ENCODE results near the gene CLIC4.
"Not testable (repeated sequence)": the region's sequence is repeated elsewhere in the genome, so short reads cannot be mapped to it uniquely, and the experiment has no call there.

Gene CLIC4

DNA sequence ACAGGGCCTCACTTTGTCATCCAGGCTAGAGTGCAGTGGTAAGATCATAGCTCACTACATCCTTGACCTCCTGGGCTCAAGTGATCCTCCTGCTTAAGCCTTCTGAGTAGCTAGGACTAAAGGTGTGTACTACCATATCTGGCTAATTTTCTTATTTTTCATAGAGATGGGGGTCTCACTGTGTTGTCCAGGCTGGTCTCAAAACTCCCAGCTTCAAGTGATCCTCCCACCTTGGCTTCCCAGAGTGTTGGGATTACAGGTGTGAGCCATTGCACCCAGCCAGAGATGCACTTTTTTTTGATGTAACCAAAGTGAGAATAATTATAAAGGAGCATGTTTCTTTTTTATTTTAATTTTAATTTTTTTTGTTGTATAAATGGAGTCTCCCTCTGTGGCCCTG lies 28.4 kb downstream of the CLIC4 start:
- no peak for DNase-seq (ENCODE audit: low spot score)

GRCh38 chr1:24775348-24775747 lies 30.1 kb downstream of the CLIC4 start:
- no peak for DNase-seq (ENCODE audit: low spot score)

DNA sequence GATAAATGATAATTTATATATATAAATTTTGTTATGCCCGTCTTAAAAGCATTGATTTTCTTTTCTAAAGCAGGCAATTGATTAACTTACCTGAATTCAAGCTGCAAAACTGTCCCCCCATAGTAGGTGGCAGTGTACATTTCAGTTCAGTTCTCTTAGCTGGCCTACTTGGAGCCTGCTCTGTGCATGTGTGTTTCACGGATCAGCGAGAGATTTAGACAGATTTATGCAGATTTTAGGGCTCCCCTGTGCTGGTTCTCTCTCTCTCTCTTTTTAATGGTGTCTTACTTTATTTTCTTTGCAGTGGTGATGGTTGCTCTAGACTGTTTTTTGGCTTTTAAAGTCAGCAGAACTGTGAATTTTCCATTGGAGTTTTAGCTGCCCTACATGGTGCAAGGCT lies 30.7 kb downstream of the CLIC4 start:
- no peak for DNase-seq (ENCODE audit: low spot score)

DNA sequence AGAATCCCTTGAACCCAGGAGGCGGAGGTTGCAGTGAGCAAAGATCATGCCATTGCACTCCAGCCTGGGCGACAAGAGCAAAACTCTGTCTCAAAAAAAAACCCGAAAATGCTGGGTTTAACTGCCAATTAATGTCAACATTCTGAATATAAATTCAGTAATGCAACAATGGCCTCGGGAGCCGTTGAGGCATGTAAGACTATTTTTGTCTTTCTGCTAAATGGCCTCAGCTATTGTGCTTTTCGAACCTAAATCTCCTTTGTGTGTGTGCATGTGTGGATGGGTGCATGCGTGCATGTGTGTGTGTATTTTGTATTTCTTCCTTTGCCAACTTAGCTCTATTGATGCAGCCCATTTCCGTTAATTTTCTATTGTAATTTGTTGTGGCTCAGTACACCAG lies 31.6 kb downstream of the CLIC4 start:
- no peak for DNase-seq (ENCODE audit: low spot score)

DNA sequence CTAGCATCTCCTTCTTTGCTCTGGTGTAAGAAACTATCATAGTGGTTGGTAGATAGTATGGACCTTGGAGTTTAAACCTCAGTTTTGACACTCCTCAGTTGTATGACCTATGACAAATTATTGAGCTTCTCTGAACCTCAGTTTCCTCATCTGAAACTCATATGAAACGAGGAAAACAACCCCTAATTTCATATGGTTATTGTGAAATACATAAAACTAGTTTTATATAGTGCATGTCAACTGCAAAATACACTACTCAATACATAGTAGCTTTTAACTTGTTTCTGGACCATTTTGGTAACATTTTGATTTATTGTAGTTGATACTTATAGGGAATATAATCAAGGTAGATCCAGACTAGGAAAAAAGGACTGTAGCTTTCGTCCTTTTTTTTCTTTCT lies 32.9 kb downstream of the CLIC4 start:
- no peak for DNase-seq (ENCODE audit: low spot score)

DNA sequence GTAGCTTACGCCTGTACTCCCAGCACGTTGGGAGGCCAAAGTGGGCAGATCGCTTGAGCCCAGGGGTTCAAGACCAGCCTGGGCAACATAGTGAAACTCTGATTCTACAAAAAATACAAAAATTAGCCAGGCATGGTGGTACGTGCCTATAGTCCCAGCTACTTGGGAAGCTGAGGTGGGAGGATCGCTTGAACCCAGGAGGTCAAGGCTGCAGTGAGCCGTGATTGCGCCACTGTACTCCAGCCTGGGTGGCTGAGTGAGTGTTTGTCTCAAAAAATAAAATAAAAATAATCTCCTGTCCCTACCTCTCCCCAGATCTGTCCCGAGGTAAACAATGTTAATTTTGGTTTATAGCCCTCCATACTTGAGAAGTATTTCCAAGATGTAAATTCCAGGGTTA lies 34.0 kb downstream of the CLIC4 start:
- DNase-seq (ENCODE audit: low spot score), result not testable (repeated sequence)

- DNase-seq (ENCODE audit: low spot score), result no peak
Measured at GRCh38 chr1:24779689-24780464, 34.6 kb downstream of the CLIC4 start.

GRCh38 chr1:24780626-24781025 lies 35.4 kb downstream of the CLIC4 start:
- not testable (repeated sequence) for DNase-seq (ENCODE audit: low spot score)

- DNase-seq (ENCODE audit: low spot score), result no peak
Measured at GRCh38 chr1:24782689-24783088, 37.4 kb downstream of the CLIC4 start.

- no peak for DNase-seq (ENCODE audit: low spot score)
Measured at GRCh38 chr1:24783713-24784112, 38.5 kb downstream of the CLIC4 start.

- peak; percentile 68 for DNase-seq (ENCODE audit: low spot score)
Measured at GRCh38 chr1:24786191-24786590, 40.9 kb downstream of the CLIC4 start.

GRCh38 chr1:24790490-24790889 lies 45.2 kb downstream of the CLIC4 start:
- no peak for DNase-seq (ENCODE audit: low spot score)

GRCh38 chr1:24793447-24794129 lies 48.3 kb downstream of the CLIC4 start:
- DNase-seq (ENCODE audit: low spot score), result peak; percentile 53

GRCh38 chr1:24794130-24794502 lies 48.9 kb downstream of the CLIC4 start:
- DNase-seq (ENCODE audit: low spot score), result not testable (repeated sequence)

GRCh38 chr1:24795236-24795635 lies 50.0 kb downstream of the CLIC4 start:
- no peak for DNase-seq (ENCODE audit: low spot score)

GRCh38 chr1:24796524-24796923 lies 51.3 kb downstream of the CLIC4 start:
- DNase-seq (ENCODE audit: low spot score), result no peak

GRCh38 chr1:24799242-24799641 lies 54.0 kb downstream of the CLIC4 start:
- not testable (repeated sequence) for DNase-seq (ENCODE audit: low spot score)

GRCh38 chr1:24801176-24801575 lies 55.9 kb downstream of the CLIC4 start:
- no peak for DNase-seq (ENCODE audit: low spot score)

DNA sequence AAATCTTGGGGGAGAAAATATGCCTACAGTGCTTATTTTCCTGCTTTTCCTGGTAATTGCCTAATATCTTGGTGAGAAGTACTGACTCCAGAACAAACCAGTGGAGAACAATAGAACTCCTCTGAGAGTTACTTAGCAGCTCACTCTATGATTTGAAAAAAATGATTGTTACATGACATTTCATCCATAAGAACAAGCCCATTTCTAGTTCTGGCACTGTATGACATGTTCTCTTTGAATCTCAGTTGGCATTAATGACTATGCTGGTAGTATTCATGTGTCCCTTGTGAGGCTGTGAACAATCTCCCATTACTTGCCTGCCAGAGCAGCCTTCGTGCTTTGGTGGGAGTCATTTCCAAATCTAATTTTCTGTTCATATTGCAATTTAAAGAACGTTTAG lies 58.0 kb downstream of the CLIC4 start:
- no peak for DNase-seq (ENCODE audit: low spot score)

- DNase-seq (ENCODE audit: low spot score), result peak; percentile 43
Measured at GRCh38 chr1:24803987-24804530, 58.8 kb downstream of the CLIC4 start.

GRCh38 chr1:24805534-24806301 lies 60.5 kb downstream of the CLIC4 start:
- peak; percentile 65 for DNase-seq (ENCODE audit: low spot score)

GRCh38 chr1:24806588-24806987 lies 61.3 kb downstream of the CLIC4 start:
- no peak for DNase-seq (ENCODE audit: low spot score)

DNA sequence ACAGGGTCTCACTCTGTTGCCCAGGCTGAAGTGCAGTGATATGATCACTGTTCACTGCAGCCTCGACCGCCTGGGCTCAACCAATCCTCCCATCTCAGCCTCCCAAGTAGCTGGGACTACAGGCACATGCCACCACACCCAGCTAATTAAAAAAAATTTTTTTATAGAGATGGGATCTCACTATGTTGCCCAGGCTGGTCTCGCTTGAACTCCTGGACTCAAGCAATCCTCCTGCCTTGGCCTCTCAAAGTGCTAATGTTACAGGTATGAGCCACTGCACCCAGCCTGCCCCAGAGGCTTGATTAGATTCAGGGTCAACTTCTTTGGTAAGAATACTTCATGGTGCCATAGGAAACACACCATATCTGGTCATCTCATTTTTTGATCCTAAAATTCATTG lies 66.2 kb downstream of the CLIC4 start:
- not testable (repeated sequence) for DNase-seq (ENCODE audit: low spot score)

Data from kidney tubule cell (primary cell).